NCI-H748 treated with DMSO at 0.1 percent for 48 hours (cell line): ENCODE measurements around the gene FOXF1.
A peak's percentile ranks its signal among the peaks of the same experiment; 100 is the strongest.

ENCODE experiments used
- DNase-seq: peaks from one replicate; lab custom pipeline; 2025; lab: John Stamatoyannopoulos, UW

Gene FOXF1

GRCh38 chr16:86558355-86559193 is 48.2 kb downstream of the FOXF1 start:
- DNase-seq = no peak

GRCh38 chr16:86559802-86560305 is 49.5 kb downstream of the FOXF1 start:
- no peak for DNase-seq

GRCh38 chr16:86562356-86562755 is 52.0 kb downstream of the FOXF1 start:
- DNase-seq = no peak

GRCh38 chr16:86563469-86564345 is 53.4 kb downstream of the FOXF1 start:
- peak; percentile 49 for DNase-seq
